Measurements from ENCODE around the gene MAPK1IP1L.
"Not testable (repeated sequence)": the region's sequence is repeated elsewhere in the genome, so short reads cannot be mapped to it uniquely, and the experiment has no call there.

MAPK1IP1L gene

DNA sequence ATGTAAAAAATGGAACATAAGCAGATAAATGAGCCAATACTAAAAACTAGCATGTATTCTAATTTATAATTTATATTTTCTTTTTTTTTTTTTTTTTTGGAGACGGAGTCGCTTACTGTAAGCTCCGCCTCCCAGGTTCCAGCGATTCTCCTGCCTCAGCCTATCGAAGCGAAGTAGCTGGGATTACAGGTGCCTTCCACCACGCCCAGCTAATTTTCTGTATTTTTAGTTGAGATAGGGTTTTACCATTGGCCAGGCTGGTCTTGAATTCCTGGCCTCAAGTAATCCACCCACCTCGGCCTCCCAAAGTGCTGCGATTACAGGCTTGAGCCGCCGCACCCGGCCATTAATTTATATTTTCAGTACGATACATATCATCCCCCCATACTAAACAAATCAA lies 2.7 kb downstream of the MAPK1IP1L start:
- no peak for DNase-seq (ENCODE audit: low spot score)

DNA sequence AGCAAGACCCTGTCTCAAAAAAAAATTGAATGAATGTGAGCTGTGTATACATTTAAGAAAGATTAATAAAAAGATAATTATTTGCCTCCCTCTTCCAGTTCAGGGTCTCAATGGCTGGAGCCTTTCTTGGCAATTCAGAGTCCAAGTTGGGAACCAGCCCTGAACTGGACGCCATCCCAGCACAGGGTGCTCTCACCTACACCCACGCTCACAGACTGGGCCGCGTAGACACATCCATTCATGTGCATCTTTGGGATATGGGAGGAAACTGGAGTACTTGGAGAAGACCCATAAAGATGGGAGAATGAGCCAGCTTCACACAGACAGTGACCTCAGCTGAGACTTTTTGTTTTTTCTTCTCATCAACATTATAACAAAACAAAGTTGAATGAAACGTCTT lies 6.5 kb downstream of the MAPK1IP1L start:
- no peak for DNase-seq (ENCODE audit: low spot score)

DNA sequence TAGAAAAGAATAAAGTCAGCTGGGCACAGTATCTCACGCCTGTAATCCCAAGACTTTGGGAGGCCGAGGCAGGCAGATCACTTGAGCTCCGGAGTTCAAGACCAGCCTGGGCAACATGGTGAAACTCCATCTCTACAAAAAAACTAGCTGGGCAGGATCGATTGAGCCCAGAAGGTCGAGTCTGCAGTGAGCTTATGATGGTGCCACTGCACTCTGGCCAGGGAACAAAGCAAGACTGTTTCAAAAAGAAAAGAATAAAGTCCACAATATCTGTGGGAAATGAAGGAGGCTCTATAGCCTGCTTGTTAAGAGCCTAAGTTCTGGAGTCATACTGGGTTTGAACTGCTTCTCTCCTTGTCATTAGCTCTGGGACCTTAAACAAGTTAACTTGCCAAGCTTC lies 7.9 kb downstream of the MAPK1IP1L start:
- DNase-seq (ENCODE audit: low spot score): no peak

DNA sequence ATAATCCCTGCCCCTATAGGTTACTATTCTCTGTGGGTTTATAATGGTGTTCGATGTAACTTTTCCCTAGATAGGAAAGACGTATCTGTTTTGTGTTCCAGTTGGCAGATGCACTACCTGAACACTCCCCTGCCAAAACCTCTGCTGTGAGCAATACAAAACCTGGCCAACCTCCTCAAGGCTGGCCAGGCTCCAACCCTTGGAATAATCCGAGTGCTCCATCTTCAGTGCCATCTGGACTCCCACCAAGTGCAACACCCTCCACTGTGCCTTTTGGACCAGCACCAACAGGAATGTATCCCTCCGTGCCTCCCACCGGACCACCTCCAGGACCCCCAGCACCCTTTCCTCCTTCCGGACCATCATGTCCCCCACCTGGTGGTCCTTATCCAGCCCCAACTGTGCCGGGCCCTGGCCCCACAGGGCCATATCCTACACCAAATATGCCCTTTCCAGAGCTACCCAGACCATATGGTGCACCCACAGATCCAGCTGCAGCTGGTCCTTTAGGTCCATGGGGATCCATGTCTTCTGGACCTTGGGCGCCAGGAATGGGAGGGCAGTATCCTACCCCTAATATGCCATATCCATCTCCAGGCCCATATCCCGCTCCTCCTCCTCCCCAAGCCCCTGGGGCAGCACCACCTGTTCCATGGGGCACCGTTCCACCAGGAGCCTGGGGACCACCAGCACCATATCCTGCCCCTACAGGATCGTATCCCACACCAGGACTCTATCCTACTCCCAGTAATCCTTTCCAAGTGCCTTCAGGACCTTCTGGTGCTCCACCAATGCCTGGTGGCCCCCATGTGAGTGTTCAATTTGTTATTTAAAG lies 11.3 kb downstream of the MAPK1IP1L start:
- no peak for DNase-seq (ENCODE audit: low spot score)

DNA sequence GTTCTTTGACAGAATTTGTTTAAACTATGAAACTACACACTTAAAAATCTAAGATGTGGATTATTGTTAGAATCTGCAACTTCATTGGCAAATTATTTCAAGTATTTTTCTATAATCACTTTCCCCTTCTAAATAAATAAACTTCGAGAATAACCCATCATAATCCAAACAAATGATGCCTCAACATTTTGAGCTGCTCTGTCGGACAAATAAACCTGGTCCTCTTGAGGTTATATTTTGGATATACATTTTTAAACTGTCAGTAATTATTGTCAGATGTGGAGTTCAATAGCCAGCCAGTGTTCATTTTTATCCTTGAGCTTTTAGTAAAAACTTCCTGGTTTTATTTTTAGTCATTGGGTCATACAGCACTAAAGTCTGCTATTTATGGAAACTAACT lies 13.4 kb downstream of the MAPK1IP1L start:
- not testable (repeated sequence) for DNase-seq (ENCODE audit: low spot score)

DNA sequence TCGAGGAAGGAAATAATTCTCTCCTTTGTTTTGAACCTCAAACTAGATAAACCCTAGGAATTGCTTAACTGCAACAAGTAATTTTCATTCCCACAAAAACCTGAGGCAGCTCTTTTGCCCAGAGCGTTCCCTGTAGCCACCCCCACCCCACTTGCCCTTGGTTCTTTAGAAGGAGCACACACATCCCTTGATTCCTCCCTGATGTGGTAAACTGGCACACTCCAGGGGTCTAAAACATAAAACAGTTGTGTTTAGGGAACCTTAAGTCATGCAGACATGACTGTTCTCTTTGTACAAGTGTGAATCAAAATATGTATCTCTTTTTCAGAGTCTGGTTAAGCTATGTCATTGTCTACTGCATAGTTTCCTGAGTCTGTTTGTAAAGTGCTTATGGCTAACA lies 14.0 kb downstream of the MAPK1IP1L start:
- DNase-seq (ENCODE audit: low spot score): no peak

DNA sequence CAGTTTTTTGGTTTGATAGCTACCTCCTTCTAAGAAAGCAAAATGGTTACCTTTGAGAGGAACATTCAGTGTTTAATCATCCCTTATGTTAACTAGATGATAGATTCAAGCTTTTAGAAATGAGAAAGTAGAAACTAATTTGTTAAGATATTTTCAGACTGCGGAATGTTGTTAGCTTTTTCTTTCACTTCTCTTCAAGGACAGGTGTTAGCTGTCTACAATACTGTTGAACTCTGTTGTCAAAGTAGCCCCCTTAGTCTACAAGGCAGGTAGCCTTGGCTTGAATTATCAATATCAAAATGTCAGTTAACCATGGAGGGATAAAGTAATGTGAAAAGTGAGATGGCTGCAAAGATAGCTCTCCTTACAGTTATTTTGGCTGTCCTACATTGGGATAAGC lies 14.8 kb downstream of the MAPK1IP1L start:
- no peak for DNase-seq (ENCODE audit: low spot score)

DNA sequence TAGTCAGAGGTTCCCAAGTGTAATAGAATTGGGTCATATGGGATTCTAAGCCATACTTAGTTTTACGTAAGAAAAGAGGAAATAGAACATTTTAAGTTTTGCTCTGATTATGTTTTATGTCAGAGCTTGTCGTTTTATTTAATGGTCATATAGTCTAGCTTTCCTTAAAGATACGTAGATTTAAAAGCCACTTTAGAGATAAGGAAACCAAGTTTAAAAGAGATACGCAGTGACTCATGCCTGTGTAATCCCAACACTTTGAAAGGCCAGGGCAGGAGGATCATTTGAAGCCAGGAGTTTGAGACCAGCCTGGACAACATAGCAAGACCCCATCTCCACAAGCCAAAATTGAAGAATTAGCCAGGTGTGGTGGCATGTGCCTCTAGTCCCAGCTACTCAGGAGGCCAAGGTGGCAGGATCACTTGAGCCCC lies 19.5 kb downstream of the MAPK1IP1L start:
- DNase-seq (ENCODE audit: low spot score): no peak

DNA sequence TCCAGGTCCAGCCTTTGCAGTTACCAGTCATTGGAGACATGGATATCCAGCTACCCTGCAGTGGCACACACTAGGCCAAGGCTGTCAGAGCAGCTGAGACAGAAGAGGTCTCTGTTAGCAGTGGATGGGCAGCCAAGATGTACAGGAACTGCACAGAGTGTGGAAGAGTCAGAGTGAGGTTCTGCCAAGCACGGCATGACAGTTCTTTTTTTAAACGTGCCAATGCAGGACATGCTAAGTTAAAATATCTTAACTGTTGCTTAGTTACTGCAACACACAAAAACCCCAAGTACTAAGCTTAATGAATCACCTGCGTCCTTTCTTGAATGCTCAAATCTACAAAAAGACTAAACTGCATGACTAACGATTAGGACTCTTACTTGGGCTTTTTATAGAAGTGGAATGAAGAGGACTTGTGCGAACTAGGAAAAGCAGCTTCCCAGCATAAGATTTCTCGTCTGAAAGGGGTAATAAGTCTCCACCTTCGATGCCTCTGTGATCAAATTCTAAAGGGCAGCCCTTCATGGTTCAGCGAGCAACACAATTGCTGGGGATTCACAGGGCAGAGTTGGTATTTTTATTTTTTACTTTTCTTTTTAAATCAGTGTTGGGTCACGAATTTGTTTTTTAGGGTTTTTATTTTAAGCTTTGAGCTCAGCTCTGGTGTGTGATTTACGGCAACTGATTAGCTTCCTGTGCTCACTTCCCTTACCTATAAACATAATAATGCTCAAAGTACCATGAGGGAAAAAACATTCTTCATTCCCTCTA lies 20.6 kb downstream of the MAPK1IP1L start:
- DNase-seq (ENCODE audit: low spot score): no peak

DNA sequence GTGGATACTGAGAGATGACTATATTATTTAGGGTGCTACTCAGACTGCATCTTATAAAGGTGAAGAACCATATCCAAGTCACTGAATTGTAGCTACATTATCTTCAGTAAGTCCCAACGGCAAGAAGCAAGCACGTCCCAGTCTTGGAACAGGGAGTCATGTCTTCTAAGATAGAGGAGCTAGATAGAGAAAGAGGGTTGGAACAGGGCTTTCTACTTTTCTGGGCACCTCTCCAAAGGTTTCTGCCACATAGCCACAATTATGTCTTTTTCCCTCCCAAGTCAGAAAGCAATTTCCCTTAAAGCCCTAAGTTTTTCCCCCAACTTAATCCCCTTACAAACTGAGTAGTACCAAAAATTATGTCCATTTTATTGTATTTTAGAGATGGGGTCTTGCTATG lies 22.4 kb downstream of the MAPK1IP1L start:
- DNase-seq (ENCODE audit: low spot score): no peak

DNA sequence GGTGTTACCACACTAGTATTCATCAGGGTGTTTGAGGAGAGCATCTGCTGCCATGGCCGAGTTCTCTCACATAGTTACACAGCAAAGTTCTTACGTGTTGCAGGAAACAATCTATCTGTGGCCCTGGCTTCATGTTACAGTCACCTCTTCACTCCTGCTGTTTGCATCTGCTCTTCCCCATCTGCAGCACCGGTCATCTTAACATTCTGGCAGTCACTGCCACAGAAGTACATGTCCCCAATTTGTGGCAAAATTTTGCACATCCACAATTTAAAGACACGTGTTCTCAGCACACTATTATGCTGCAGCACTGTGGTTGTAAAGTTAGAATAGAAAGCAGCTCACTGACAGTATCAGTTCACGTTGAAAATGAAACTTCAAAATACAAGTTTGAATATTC lies 23.2 kb downstream of the MAPK1IP1L start:
- no peak for DNase-seq (ENCODE audit: low spot score)

DNA sequence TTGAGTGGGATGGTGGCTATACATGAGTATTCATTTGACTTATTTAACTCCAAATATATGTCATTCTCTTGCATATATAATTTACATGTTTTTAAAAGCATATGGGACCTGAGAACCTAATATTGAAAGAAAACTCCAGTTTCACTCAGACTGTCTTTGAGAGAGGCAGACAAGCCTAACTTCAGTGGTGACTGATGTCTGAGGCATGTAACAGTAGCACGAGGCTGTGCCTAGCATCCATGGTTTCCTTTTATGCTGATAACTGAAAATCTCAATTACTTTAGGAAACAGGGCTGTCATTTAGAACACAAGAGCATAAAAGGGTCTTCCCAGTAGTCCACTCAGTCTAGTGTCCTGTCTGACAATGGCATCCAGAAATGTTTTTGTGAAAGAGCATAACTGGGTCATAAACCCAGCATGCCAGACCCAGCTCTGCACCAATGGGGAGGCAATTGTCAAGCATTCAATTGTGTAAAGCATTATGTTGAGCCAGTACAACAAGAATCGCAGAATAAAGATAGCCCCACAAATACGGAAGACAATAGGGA lies 24.3 kb downstream of the MAPK1IP1L start:
- no peak for DNase-seq (ENCODE audit: low spot score)

DNA sequence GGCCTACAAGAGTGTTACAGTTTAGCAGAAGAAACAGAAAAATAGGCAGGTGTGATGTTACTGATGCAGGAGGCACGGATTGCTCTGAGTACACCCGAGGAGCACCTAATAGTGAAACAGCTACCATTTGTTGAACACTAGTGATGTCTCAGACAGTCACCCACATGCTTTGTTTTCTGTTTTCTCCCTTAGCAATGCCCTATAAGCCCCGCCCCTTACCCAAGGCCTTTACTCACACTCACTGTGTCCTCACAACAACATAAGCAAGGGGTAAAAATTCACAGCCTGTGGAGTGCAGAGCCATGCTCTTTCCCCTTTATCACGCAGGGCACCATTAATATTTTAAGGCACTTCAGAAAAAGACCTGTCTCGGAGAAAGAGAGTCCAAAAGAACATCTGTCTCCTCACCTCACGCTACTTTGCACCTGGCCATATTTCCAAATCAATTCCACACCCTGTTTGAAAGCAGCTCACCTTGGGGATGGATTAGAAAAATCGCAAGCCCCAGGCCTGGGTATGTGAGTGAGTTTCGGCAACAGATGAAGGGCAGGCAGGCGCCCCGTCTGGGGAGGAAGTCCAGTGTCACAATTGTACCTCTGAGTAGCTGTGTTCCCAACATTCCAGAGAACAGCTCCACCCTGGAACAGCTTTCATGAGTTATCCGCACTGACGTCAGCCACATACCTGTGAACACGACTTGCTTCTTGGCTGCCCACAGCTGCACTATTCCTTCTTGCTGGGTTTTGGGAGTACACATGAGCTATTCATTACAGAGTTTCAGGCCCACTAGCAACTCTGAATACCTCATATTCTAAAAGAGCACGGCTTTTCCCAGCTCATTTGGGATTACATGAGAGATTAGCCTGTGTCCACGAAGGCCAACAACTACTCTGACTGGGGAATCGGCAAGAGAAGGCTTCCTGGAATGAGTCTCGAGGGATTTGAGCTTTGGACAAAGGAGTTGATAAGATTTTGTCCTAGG lies 26.0 kb downstream of the MAPK1IP1L start:
- DNase-seq (ENCODE audit: low spot score): no peak

DNA sequence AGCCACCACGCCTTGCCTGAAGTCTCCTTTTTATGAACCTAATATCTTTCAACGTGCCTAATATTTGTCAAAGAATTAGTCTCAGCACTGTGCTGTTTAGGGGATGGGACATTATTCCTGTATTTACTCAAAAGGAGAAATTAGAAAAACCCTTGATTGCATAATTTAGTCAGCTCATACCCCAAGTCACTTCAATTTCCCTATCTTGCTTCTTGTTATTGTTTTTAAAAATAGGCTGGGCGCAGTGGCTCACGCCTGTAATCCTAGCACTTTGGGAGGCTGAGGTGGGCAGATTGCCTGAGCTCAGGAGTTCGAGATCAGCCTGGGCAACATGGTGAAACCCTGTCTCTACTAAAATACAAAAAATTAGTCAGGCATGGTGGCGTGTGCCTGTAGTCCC lies 28.5 kb downstream of the MAPK1IP1L start:
- not testable (repeated sequence) for DNase-seq (ENCODE audit: low spot score)

DNA sequence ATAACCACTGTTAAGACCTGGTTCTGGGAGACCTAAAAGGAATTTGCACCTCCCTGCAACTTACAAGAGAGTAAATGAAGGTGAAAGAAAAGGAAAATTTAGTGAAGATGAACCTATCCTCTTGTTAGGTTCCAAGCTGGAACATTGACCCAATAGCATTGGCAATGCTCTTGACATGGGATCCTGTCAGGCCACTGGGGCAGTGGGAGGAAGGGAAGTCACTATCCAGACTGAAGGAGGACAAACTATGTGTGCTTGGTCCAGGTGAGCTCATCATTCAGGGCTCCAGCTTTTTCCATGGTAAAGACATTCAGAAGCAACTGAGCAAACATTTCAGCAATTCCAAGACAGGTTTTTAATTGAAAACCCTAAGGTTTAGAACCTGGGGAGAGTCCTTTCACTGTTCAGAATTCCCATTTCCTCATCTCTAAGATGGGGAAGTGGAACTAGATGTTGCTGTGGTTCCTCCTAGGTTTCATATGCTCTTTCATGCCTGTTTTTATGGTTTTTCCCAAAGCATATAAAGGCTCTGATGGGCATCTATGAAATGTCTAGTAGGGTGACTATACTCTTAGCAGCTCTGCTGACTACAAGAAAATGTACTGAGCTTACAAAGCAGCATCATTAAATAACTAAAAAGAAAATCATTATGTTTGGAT lies 33.1 kb downstream of the MAPK1IP1L start:
- DNase-seq (ENCODE audit: low spot score): no peak

DNA sequence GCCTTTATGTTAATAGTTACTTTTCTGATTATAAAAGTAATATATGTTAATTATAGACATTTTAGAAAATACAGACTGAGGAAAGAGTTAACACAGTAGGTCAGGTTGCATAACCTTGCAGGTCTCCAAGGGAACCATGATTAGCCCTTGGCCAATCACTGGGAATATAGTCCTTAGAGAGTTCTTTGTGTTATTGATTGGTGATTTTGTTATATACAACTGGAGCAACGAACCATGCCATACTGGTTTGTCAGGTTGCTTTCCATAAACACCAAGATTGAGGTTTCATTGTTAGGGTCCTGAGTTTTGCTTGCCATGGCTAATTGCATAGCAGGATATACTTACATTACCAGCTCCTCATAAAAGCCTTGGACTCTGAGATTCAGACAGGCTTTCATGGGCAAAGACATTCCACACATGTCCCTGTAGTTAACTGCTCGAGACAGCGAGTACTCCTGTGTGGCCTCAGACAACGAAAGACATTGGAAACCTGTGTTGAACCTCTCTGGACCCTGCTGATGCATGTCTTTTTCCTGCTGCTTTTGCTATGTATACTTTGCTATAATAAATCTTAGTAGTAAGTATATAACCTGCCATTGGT lies 33.7 kb downstream of the MAPK1IP1L start:
- no peak for DNase-seq (ENCODE audit: low spot score)

DNA sequence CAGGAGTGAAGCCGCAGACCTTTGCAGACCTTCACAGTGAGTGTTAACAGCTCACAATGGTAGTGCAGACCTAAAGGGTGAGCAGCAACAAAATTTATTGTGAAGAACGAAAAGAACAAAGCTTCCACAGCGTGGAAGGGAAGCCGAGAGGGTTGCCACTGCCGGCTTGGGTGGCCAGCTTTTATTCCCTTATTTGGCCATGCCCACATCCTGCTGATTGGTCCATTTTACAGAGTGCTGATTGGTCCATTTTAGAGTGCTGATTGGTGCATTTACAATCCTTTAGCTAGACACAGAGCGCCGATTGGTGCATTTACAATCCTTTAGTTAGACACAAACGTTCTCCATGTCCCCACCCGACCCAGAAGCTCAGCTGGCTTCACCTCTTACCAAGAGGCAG lies 35.5 kb downstream of the MAPK1IP1L start:
- no peak for DNase-seq (ENCODE audit: low spot score)

DNA sequence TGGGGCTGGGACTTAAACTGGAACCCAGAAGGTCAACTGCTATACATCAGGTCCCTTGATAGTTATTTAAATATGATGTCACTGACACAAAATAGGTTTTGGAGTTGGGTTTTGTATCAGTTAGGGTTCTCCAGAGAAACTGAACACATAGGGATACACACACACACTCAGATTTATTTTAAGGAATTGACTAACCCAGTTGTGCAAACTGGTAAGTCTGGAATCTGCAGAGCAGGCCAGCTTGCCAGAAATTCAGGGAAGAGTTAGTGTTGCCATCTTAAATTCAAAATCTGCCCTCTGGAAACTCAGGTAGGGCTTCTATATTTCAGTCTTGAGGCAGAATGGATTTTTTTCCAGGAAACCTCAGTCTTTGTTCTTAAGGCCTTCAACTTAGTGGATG lies 36.9 kb downstream of the MAPK1IP1L start:
- DNase-seq (ENCODE audit: low spot score): no peak

DNA sequence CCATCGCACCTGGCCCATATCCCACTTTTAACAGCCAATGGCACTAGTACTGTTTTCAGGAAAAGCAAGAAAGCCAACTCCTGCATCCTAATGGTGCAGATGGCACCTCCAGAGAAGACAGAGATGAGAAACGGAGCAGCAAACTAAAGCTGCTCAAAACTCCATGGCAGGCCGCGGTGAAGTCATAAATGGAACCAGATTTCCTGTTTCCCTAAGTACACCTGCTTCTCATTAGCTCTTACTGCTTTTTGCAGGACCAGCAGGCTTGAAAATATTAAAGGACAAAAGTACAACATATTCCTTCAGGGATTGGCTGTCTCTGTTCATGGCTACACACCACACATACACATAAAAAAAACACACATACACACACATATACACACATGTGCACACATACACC lies 40.9 kb downstream of the MAPK1IP1L start:
- no peak for DNase-seq (ENCODE audit: low spot score)

DNA sequence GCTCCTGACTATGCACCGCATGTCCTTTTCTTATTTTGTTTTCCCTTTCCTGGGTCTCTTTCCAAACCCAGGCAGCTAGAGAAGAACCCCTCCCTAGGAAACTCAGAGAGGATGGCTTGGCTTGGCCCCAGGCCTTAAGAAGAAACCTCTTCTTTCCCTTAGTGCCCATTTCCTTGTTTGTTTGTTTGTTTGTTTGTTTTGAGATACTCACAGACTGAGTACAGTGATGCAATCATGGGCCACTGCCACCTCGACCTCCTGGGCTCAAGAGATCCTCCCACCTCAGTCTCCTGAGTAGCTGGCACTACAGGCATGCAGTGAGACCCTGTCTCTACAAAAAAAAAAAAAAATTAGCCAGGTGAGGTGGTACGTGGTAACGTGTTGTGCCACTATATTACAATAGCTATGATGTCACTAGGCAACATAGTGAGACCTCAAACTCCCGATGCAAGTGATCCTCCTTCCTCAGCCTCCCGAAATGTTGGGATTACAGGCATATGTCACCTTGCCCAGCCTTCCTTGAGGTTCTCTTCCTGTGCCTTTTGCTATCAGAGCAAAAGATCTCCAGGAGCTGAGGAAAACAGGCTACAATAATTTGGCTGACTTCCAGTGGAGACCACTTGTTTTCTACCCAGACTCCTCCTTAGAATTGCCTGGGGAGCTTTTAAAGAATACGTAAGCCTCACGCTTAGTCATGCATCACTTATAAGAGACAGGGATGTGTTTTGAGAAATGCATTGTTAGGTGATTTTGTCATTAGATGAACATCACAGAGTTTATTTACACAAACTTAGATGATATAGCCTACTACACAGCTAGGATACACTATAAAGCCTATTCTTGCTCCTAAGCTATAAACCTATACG lies 43.1 kb downstream of the MAPK1IP1L start:
- DNase-seq (ENCODE audit: low spot score): no peak

Data from left forelimb (tissue), 1 donor.